ENCODE results near the gene ZNF519.
"Not testable (repeated sequence)": the region's sequence is repeated elsewhere in the genome, so short reads cannot be mapped to it uniquely, and the experiment has no call there.

Gene ZNF519

GRCh38 chr18:14151564-14152113 lies 19.4 kb upstream of the ZNF519 start:
- H3K36me3 ChIP-seq (ENCODE audit: control insufficient read depth in 4 of 4, insufficient read depth in 4 of 4, low read length in 3 of 4); H3K27ac ChIP-seq (ENCODE audit: insufficient read depth in 1 of 2, low read depth in 1 of 2, low read length in 2 of 2, poor library complexity in 1 of 2, severe bottlenecking in 2 of 2); POLR2A ChIA-PET; CTCF ChIA-PET; DNase-seq; H3K4me1 ChIP-seq (ENCODE audit: control extremely low read depth in 1 of 4, control insufficient read depth in 4 of 4, insufficient read depth in 4 of 4, low read length in 3 of 4); H3K4me3 ChIP-seq (ENCODE audit: control insufficient read depth in 1 of 7, extremely low read depth in 1 of 7, insufficient read depth in 4 of 7, low read depth in 2 of 7, low read length in 6 of 7); H3K27me3 ChIP-seq (replicated peaks in 2 of 5; ENCODE audit: control insufficient read depth in 4 of 5, insufficient read depth in 5 of 5, low read length in 4 of 5); H3K9me3 ChIP-seq (ENCODE audit: control extremely low read depth in 1 of 5, control insufficient read depth in 4 of 5, insufficient read depth in 2 of 5, low read depth in 1 of 5, low read length in 4 of 5): not testable (repeated sequence)
- 89% methylated on average over 3 of the region's 8 CpGs for WGBS (ENCODE audit: insufficient coverage)

GRCh38 chr18:14150766-14151165 lies 18.5 kb upstream of the ZNF519 start:
- H3K27me3 ChIP-seq (replicated peaks in 2 of 5; ENCODE audit: control insufficient read depth in 4 of 5, insufficient read depth in 5 of 5, low read length in 4 of 5); POLR2A ChIA-PET; H3K4me1 ChIP-seq (ENCODE audit: control extremely low read depth in 1 of 4, control insufficient read depth in 4 of 4, insufficient read depth in 4 of 4, low read length in 3 of 4); DNase-seq; H3K4me3 ChIP-seq (ENCODE audit: control insufficient read depth in 1 of 7, extremely low read depth in 1 of 7, insufficient read depth in 4 of 7, low read depth in 2 of 7, low read length in 6 of 7); CTCF ChIA-PET; H3K27ac ChIP-seq (ENCODE audit: insufficient read depth in 1 of 2, low read depth in 1 of 2, low read length in 2 of 2, poor library complexity in 1 of 2, severe bottlenecking in 2 of 2); H3K9me3 ChIP-seq (ENCODE audit: control extremely low read depth in 1 of 5, control insufficient read depth in 4 of 5, insufficient read depth in 2 of 5, low read depth in 1 of 5, low read length in 4 of 5); H3K36me3 ChIP-seq (ENCODE audit: control insufficient read depth in 4 of 4, insufficient read depth in 4 of 4, low read length in 3 of 4): not testable (repeated sequence)
- 92% methylated on average over 11 of the region's 11 CpGs for WGBS (ENCODE audit: insufficient coverage)

DNA sequence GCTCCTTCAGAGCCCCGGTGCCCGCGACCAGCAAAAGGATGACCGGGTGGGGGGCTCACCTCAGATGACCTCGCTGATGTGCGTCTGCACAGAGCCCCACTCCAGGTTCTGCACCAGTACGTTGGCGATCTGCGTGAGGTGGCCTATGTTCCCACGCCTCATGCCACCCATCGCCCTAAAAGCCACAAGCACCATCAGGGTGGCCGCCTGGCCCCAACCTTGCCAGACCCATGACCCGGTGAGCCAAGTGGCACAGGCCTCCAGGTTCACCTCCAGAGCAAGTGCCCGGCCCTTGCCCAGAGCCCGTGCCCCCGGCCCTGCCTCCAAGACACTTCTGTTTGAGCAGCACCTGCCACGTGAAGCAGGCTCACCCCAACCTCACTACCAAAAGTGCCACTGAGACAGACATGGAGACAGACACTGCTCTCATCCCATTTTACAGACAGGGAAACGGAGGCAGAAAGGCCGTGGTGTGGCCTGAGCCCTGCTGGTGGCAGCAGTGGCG lies 17.7 kb upstream of the ZNF519 start:
- H3K4me3 ChIP-seq (ENCODE audit: control insufficient read depth in 1 of 7, extremely low read depth in 1 of 7, insufficient read depth in 4 of 7, low read depth in 2 of 7, low read length in 6 of 7); CTCF ChIA-PET; DNase-seq; H3K27me3 ChIP-seq (replicated peaks in 2 of 5; ENCODE audit: control insufficient read depth in 4 of 5, insufficient read depth in 5 of 5, low read length in 4 of 5); POLR2A ChIA-PET; H3K4me1 ChIP-seq (ENCODE audit: control extremely low read depth in 1 of 4, control insufficient read depth in 4 of 4, insufficient read depth in 4 of 4, low read length in 3 of 4); H3K27ac ChIP-seq (ENCODE audit: insufficient read depth in 1 of 2, low read depth in 1 of 2, low read length in 2 of 2, poor library complexity in 1 of 2, severe bottlenecking in 2 of 2); H3K36me3 ChIP-seq (ENCODE audit: control insufficient read depth in 4 of 4, insufficient read depth in 4 of 4, low read length in 3 of 4); H3K9me3 ChIP-seq (ENCODE audit: control extremely low read depth in 1 of 5, control insufficient read depth in 4 of 5, insufficient read depth in 2 of 5, low read depth in 1 of 5, low read length in 4 of 5): not testable (repeated sequence)
- WGBS (ENCODE audit: insufficient coverage) = over 99% methylated on average over 14 of the region's 20 CpGs

- H3K36me3 ChIP-seq (ENCODE audit: control insufficient read depth in 4 of 4, insufficient read depth in 4 of 4, low read length in 3 of 4); H3K27ac ChIP-seq (ENCODE audit: insufficient read depth in 1 of 2, low read depth in 1 of 2, low read length in 2 of 2, poor library complexity in 1 of 2, severe bottlenecking in 2 of 2); H3K9me3 ChIP-seq (ENCODE audit: control extremely low read depth in 1 of 5, control insufficient read depth in 4 of 5, insufficient read depth in 2 of 5, low read depth in 1 of 5, low read length in 4 of 5); H3K4me1 ChIP-seq (ENCODE audit: control extremely low read depth in 1 of 4, control insufficient read depth in 4 of 4, insufficient read depth in 4 of 4, low read length in 3 of 4); POLR2A ChIA-PET; DNase-seq; H3K27me3 ChIP-seq (replicated peaks in 2 of 5; ENCODE audit: control insufficient read depth in 4 of 5, insufficient read depth in 5 of 5, low read length in 4 of 5); CTCF ChIA-PET; H3K4me3 ChIP-seq (ENCODE audit: control insufficient read depth in 1 of 7, extremely low read depth in 1 of 7, insufficient read depth in 4 of 7, low read depth in 2 of 7, low read length in 6 of 7): not testable (repeated sequence)
- WGBS (ENCODE audit: insufficient coverage) = 93% methylated on average over 6 of the region's 9 CpGs
These were observed 17.1 kb upstream of the ZNF519 start for GRCh38 chr18:14149121-14149850.

- H3K4me3 ChIP-seq (ENCODE audit: control insufficient read depth in 1 of 7, extremely low read depth in 1 of 7, insufficient read depth in 4 of 7, low read depth in 2 of 7, low read length in 6 of 7); H3K27ac ChIP-seq (ENCODE audit: insufficient read depth in 1 of 2, low read depth in 1 of 2, low read length in 2 of 2, poor library complexity in 1 of 2, severe bottlenecking in 2 of 2); H3K27me3 ChIP-seq (replicated peaks in 2 of 5; ENCODE audit: control insufficient read depth in 4 of 5, insufficient read depth in 5 of 5, low read length in 4 of 5); POLR2A ChIA-PET; H3K9me3 ChIP-seq (ENCODE audit: control extremely low read depth in 1 of 5, control insufficient read depth in 4 of 5, insufficient read depth in 2 of 5, low read depth in 1 of 5, low read length in 4 of 5); H3K36me3 ChIP-seq (ENCODE audit: control insufficient read depth in 4 of 4, insufficient read depth in 4 of 4, low read length in 3 of 4); CTCF ChIA-PET; H3K4me1 ChIP-seq (ENCODE audit: control extremely low read depth in 1 of 4, control insufficient read depth in 4 of 4, insufficient read depth in 4 of 4, low read length in 3 of 4); DNase-seq: not testable (repeated sequence)
- WGBS (ENCODE audit: insufficient coverage) = 88% methylated on average over 18 of the region's 24 CpGs
These were observed 16.0 kb upstream of the ZNF519 start for GRCh38 chr18:14147935-14148865.

DNA sequence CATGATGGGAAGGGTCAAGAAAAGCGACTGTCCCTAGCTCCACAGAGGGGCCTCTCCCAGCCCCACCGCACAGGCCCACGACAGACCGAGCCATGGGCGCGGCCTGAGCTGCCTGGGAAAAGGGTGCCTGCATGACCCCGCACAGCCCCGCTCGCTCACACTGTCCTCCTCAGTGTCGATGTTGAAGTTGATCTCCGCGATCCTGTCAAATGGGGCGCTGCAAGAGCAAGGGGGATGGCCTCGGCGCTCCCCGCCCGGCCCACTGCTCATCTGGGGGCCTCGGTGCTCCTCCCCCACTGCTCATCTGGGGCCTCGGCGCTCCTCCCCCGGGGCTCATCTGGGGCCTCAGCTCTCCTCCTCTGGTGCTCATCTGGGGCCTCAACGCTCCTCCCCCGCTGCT lies 14.5 kb upstream of the ZNF519 start:
- not testable (repeated sequence) for H3K27me3 ChIP-seq (replicated peaks in 2 of 5; ENCODE audit: control insufficient read depth in 4 of 5, insufficient read depth in 5 of 5, low read length in 4 of 5); H3K4me3 ChIP-seq (ENCODE audit: control insufficient read depth in 1 of 7, extremely low read depth in 1 of 7, insufficient read depth in 4 of 7, low read depth in 2 of 7, low read length in 6 of 7)

More for the DNA sequence above, 14.5 kb upstream of the ZNF519 start:
- H3K36me3 ChIP-seq (ENCODE audit: control insufficient read depth in 4 of 4, insufficient read depth in 4 of 4, low read length in 3 of 4); H3K27ac ChIP-seq (ENCODE audit: insufficient read depth in 1 of 2, low read depth in 1 of 2, low read length in 2 of 2, poor library complexity in 1 of 2, severe bottlenecking in 2 of 2); H3K9me3 ChIP-seq (ENCODE audit: control extremely low read depth in 1 of 5, control insufficient read depth in 4 of 5, insufficient read depth in 2 of 5, low read depth in 1 of 5, low read length in 4 of 5); POLR2A ChIA-PET; CTCF ChIA-PET; H3K4me1 ChIP-seq (ENCODE audit: control extremely low read depth in 1 of 4, control insufficient read depth in 4 of 4, insufficient read depth in 4 of 4, low read length in 3 of 4); DNase-seq: not testable (repeated sequence)
- WGBS (ENCODE audit: insufficient coverage) = 87% methylated on average over 23 of the region's 23 CpGs
